DND-41 (cell line): Measurements from ENCODE around the gene PKHD1.

ENCODE experiments used
- EZH2 ChIP-seq: IDR thresholded peaks from 3 replicates; pipeline ENCODE4 v1.6.1; 2012; ENCODE audit warnings: borderline replicate concordance, low read depth, mild to moderate bottlenecking, moderate library complexity, low read length, inconsistent platforms; ENCODE audit not compliant: severe bottlenecking
- TF ChIP-seq, protein P1 (sequence below): IDR thresholded peaks from 2 replicates; pipeline ENCODE4 v1.5.1; 2012; ENCODE audit warnings: borderline replicate concordance, low read length, moderate library complexity, mild to moderate bottlenecking; ENCODE audit not compliant: poor library complexity, severe bottlenecking; ENCODE audit errors: extremely low read depth

DNA sequence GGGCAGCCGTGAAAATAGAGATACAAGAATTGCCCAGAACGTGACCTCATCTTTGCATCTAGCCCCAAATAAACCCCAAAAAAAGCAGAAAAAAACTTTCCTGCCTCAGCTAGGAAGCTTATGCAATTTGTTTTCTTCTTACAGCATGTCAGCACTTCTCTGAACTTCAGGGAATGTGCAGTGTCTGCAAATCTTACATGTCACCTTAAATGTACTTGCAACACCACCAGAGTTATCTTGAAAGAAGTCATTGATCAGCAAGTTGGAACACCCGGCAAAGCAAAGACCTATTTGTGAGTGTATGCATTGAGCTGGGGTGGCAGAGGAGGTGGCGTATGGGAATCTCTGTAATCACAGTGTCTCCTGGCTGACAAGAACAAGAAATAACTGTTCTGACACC is 123.4 kb downstream of the PKHD1 start:
- TF ChIP-seq, protein P1, sequence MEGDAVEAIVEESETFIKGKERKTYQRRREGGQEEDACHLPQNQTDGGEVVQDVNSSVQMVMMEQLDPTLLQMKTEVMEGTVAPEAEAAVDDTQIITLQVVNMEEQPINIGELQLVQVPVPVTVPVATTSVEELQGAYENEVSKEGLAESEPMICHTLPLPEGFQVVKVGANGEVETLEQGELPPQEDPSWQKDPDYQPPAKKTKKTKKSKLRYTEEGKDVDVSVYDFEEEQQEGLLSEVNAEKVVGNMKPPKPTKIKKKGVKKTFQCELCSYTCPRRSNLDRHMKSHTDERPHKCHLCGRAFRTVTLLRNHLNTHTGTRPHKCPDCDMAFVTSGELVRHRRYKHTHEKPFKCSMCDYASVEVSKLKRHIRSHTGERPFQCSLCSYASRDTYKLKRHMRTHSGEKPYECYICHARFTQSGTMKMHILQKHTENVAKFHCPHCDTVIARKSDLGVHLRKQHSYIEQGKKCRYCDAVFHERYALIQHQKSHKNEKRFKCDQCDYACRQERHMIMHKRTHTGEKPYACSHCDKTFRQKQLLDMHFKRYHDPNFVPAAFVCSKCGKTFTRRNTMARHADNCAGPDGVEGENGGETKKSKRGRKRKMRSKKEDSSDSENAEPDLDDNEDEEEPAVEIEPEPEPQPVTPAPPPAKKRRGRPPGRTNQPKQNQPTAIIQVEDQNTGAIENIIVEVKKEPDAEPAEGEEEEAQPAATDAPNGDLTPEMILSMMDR: no peak
- no peak for TF ChIP-seq EZH2
